ENCODE data around the gene FBXO24.

DNA sequence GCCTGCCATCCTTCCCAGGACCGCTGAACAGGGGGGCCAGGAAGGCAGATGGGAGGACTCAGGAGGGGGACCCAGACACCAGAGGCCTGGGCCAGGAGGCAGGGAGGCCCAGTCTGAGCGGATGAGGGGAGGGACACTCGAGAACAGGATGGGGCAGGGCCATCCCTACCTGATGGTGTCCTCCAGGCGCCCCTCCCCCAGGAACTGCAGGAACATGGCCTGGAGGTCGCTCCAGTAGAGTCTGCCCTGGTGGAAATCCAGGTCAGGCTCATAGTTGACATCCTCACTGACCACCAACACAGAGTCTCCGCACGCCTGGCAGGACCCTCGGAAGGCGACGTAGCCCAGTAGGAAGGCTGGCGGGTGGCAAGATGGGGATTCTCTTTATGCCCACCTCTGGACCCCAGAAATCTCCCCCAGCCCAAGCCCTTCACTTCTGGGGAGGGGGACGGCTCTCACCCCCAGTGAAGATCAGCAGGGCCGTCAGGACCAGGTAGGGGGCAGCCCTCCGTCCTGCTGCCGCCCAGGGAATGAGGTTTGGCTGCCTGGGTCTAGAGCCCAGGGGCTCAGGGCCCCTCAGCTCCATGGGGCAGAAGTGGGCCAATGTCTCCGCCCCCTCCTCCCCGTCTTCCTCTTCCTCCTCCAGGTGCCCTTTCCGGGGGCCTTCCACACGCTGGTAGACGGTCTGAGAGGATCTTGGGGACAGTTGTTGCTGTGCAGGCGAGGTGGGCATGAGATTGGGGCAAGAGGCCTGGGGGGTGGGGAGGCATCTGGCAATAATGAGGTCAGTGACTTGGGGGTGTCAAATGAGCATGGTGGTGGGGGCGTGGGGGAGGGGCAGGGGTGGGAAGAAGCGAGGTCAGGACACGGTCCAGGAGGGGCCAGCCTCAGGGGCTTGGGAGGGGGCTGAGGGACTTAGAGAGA is 54.7 kb downstream of the FBXO24 start:
- TF ChIP-seq, protein P1, sequence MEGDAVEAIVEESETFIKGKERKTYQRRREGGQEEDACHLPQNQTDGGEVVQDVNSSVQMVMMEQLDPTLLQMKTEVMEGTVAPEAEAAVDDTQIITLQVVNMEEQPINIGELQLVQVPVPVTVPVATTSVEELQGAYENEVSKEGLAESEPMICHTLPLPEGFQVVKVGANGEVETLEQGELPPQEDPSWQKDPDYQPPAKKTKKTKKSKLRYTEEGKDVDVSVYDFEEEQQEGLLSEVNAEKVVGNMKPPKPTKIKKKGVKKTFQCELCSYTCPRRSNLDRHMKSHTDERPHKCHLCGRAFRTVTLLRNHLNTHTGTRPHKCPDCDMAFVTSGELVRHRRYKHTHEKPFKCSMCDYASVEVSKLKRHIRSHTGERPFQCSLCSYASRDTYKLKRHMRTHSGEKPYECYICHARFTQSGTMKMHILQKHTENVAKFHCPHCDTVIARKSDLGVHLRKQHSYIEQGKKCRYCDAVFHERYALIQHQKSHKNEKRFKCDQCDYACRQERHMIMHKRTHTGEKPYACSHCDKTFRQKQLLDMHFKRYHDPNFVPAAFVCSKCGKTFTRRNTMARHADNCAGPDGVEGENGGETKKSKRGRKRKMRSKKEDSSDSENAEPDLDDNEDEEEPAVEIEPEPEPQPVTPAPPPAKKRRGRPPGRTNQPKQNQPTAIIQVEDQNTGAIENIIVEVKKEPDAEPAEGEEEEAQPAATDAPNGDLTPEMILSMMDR (IDR thresholded peaks at IDR 0.05): no peak
- no peak for TF ChIP-seq POLR2A (IDR thresholded peaks at IDR 0.05)

Data from body of pancreas (tissue), 4 donors.